Hepatocyte (in vitro differentiated cells): ENCODE results near the gene HMGB4. TPM values are rescaled to one million over a fixed set of nuclear protein-coding genes. Genes with fewer than 3 reads are reported as not detected.

ENCODE experiments used
- DNase-seq: peaks from one replicate; pipeline ENCODE4 v3.0.0-alpha.2; 2016; ENCODE audit warnings: low spot score
- H2AFZ ChIP-seq: fragments of 200-600 bp; sonication (generic); 2 replicates; pipeline ENCODE4 v1.6.0; 2016; ENCODE audit warnings: antibody characterized with exemption, mild to moderate bottlenecking
- H3K27ac ChIP-seq: fragments of 200-600 bp; sonication (generic); 2 replicates; pipeline ENCODE4 v1.5.1; 2016; ENCODE audit warnings: mild to moderate bottlenecking
- H3K27me3 ChIP-seq: fragments of 200-600 bp; sonication (generic); 2 replicates; pipeline ENCODE4 v1.6.1; 2016
- H3K36me3 ChIP-seq: fragments of 200-600 bp; sonication (generic); replicated peaks from 2 replicates; pipeline ENCODE4 v1.5.1; 2016; ENCODE audit warnings: low read depth; ENCODE audit not compliant: insufficient read depth
- H3K4me1 ChIP-seq: fragments of 200-600 bp; sonication (generic); 2 replicates; pipeline ENCODE4 v1.5.1; 2016; ENCODE audit warnings: mild to moderate bottlenecking, moderate library complexity; ENCODE audit not compliant: insufficient read depth
- H3K4me2 ChIP-seq: fragments of 200-600 bp; sonication (generic); 2 replicates; pipeline ENCODE4 v1.6.0; 2016
- H3K4me3 ChIP-seq: fragments of 200-600 bp; sonication (generic); 2 replicates; pipeline ENCODE4 v1.5.1; 2016; ENCODE audit warnings: mild to moderate bottlenecking
- H3K79me2 ChIP-seq: fragments of 200-600 bp; sonication (generic); 2 replicates; pipeline ENCODE4 v1.6.0; 2017; ENCODE audit warnings: mild to moderate bottlenecking
- H3K9me2 ChIP-seq: fragments of 200-600 bp; sonication (generic); replicated peaks from 2 replicates; pipeline ENCODE4 v1.6.0; 2017; ENCODE audit warnings: mild to moderate bottlenecking; ENCODE audit not compliant: insufficient read depth
- H3K9me3 ChIP-seq: fragments of 200-600 bp; sonication (generic); 2 replicates; pipeline ENCODE4 v1.5.1; 2016; ENCODE audit warnings: low read depth, mild to moderate bottlenecking
- H4K20me1 ChIP-seq: fragments of 200-600 bp; sonication (generic); 2 replicates; pipeline ENCODE4 v1.6.0; 2016; ENCODE audit warnings: mild to moderate bottlenecking; ENCODE audit not compliant: insufficient read depth, poor library complexity, severe bottlenecking
- CTCF ChIP-seq: fragments of 200-600 bp; sonication (generic); IDR thresholded peaks from 2 replicates; pipeline ENCODE4 v1.5.1; 2016; ENCODE audit warnings: antibody characterized with exemption, mild to moderate bottlenecking; ENCODE audit not compliant: poor library complexity
- EZH2 ChIP-seq: fragments of 200-600 bp; sonication (generic); IDR thresholded peaks from 2 replicates; pipeline ENCODE4 v1.6.1; 2016; ENCODE audit warnings: antibody characterized with exemption, mild to moderate bottlenecking, borderline replicate concordance
- EZH2phosphoT487 ChIP-seq: fragments of 200-600 bp; sonication (generic); IDR thresholded peaks from one replicate; pipeline ENCODE4 v1.6.1; 2018; ENCODE audit warnings: antibody characterized with exemption, mild to moderate bottlenecking, low read depth, moderate library complexity; ENCODE audit not compliant: unreplicated experiment, severe bottlenecking
- WGBS: methylation state at CpG from one replicate; pipeline ENCODE4 v1.1.6; 2016; ENCODE audit warnings: low lambda C conversion rate; ENCODE audit errors: missing lambda C conversion rate; 5-methylcytosine and 5-hydroxymethylcytosine counted together
- polyA plus RNA-seq: library from polyadenylated mRNA; unstranded; fragments of >200 nt; fragmentation: Nextera tagmentation; extraction: Ambion mirVana; gene quantifications from 2 replicates; pipeline ENCODE4 v1.2.1, GENCODE V29; 2016
- total RNA-seq: library from RNA; depleted of rRNA; stranded (reverse); fragments of >200 nt; gene quantifications from 2 replicates; pipeline ENCODE4 v1.2.3, GENCODE V29; 2014

The HMGB4 gene
- total and polyA plus RNA-seq, 2 experiments from 2014 or later: not detected

- H3K4me2 ChIP-seq: no peak overlapping the region
- H3K27me3 ChIP-seq: no peaks in the 10 kb centered on the region
- H3K79me2 ChIP-seq: no peaks in the 10 kb centered on the region
- no peak overlapping the region for H3K27ac ChIP-seq
- H4K20me1 ChIP-seq: no peaks in the 10 kb centered on the region
- H3K4me1 ChIP-seq: no peaks in the 10 kb centered on the region
- H2AFZ ChIP-seq: no peak overlapping the region
- H3K4me3 ChIP-seq: no peak overlapping the region
- TF ChIP-seq CTCF: no peak
- TF ChIP-seq EZH2phosphoT487: no peak
- no peaks in the 10 kb centered on the region for H3K36me3 ChIP-seq
- no peak for DNase-seq
- H3K9me3 ChIP-seq: no peaks in the 10 kb centered on the region
- no peaks in the 10 kb centered on the region for H3K9me2 ChIP-seq
Measured at GRCh38 chr1:33826311-33826710, 37.6 kb upstream of the HMGB4 start.

GRCh38 chr1:33826711-33827110 lies 37.2 kb upstream of the HMGB4 start:
- Histone ChIP-seq H3K4me1 (no peaks in the 10 kb centered on the region), H3K4me3 (no peak overlapping the region), H3K27me3 (no peaks in the 10 kb centered on the region), H3K9me2 (no peaks in the 10 kb centered on the region), H3K36me3 (no peaks in the 10 kb centered on the region), H4K20me1 (no peaks in the 10 kb centered on the region), H3K27ac (no peak overlapping the region), H3K9me3 (no peaks in the 10 kb centered on the region), H3K4me2 (no peak overlapping the region), H2AFZ (no peak overlapping the region), H3K79me2 (no peaks in the 10 kb centered on the region)
- TF ChIP-seq CTCF: no peak
- TF ChIP-seq EZH2phosphoT487: no peak
- no peak for TF ChIP-seq EZH2
- WGBS: 93% methylated on average over 5 of the region's 5 CpGs
- DNase-seq: no peak

- Histone ChIP-seq H3K36me3 (no peaks in the 10 kb centered on the region), H3K27ac (no peak overlapping the region), H3K9me3 (no peaks in the 10 kb centered on the region), H3K9me2 (no peaks in the 10 kb centered on the region), H3K4me1 (no peaks in the 10 kb centered on the region), H3K4me3 (no peak overlapping the region), H2AFZ (no peak overlapping the region), H3K4me2 (no peak overlapping the region), H4K20me1 (no peaks in the 10 kb centered on the region), H3K79me2 (no peaks in the 10 kb centered on the region), H3K27me3 (no peaks in the 10 kb centered on the region)
- whole genome bisulfite sequencing: 84% methylated on average over 5 of the region's 5 CpGs
- no peak for DNase-seq
- TF ChIP-seq CTCF (no peak), EZH2 (no peak), EZH2phosphoT487 (no peak)
Measured at GRCh38 chr1:33828059-33828458, 35.8 kb upstream of the HMGB4 start.

GRCh38 chr1:33828654-33829053 lies 35.2 kb upstream of the HMGB4 start:
- Histone ChIP-seq H3K27me3 (no peaks in the 10 kb centered on the region), H3K4me1 (no peaks in the 10 kb centered on the region), H3K4me3 (no peak overlapping the region), H3K9me2 (no peaks in the 10 kb centered on the region), H3K27ac (no peak overlapping the region), H3K9me3 (no peaks in the 10 kb centered on the region), H2AFZ (no peak overlapping the region), H3K36me3 (no peaks in the 10 kb centered on the region), H3K79me2 (no peaks in the 10 kb centered on the region), H4K20me1 (no peaks in the 10 kb centered on the region), H3K4me2 (no peak overlapping the region)
- WGBS: 88% methylated on average over 5 of the region's 5 CpGs
- no peak for DNase-seq
- TF ChIP-seq EZH2phosphoT487: no peak
- TF ChIP-seq CTCF: no peak
- no peak for TF ChIP-seq EZH2
